Gastrocnemius medialis (tissue), 4 donors: ENCODE results near the gene PUM1. TPM values are rescaled to one million over a fixed set of nuclear protein-coding genes. Genes with fewer than 3 reads are reported as not detected.

Experiments
- ATAC-seq, 2 donors: fragments of 150-250 bp; one replicate each; pipeline ENCODE4 v1.9.1; 2016
- DNase-seq, 2 donors: peaks; one replicate each; pipeline ENCODE4 v3.0.0-alpha.2; 2019
- H3K27ac ChIP-seq, 4 donors: fragments of 200-600 bp; sonication (generic); 1 replicate in 1 of 4; 2 replicates in 3 of 4; pipeline ENCODE4 v1.5.1; 2016 to 2018; ENCODE audit warnings: mild to moderate bottlenecking in 2 of 4, moderate library complexity in 1 of 4
- H3K27me3 ChIP-seq, 3 donors: fragments of 200-600 bp; sonication (generic) in 2 of 3; 1 replicate in 1 of 3; 2 replicates in 2 of 3; pipeline versions ENCODE4 v1.5.1 to v1.6.0; 2016 to 2019; ENCODE audit warnings: mild to moderate bottlenecking in 1 of 3, moderate library complexity in 1 of 3
- H3K36me3 ChIP-seq, 2 donors: fragments of 200-600 bp; sonication (generic) in 1 of 2; one replicate each; pipeline ENCODE4 v1.5.1; 2017 to 2018
- H3K4me1 ChIP-seq, 2 donors: fragments of 200-600 bp; sonication (generic) in 1 of 2; one replicate each; pipeline ENCODE4 v1.5.1; 2016 to 2017; ENCODE audit warnings: mild to moderate bottlenecking in 2 of 2
- H3K4me3 ChIP-seq, 4 donors: fragments of 200-600 bp; sonication (generic) in 3 of 4; 1 replicate in 1 of 4; 2 replicates in 3 of 4; pipeline ENCODE4 v1.5.1; 2016 to 2019; ENCODE audit warnings: mild to moderate bottlenecking in 2 of 4
- H3K9me3 ChIP-seq, 3 donors: fragments of 200-600 bp; sonication (generic) in 2 of 3; 1 replicate in 1 of 3; 2 replicates in 2 of 3; pipeline ENCODE4 v1.5.1; 2016 to 2019
- POLR2A ChIP-seq, 2 donors: fragments of 450-650 bp; IDR thresholded peaks; one replicate each; pipeline ENCODE4 v1.6.1; 2017; ENCODE audit warnings: antibody characterized with exemption in 2 of 2, mild to moderate bottlenecking in 2 of 2, moderate library complexity in 2 of 2
- in situ Hi-C, 4 donors: fragments of 200-750 bp; cut with MboI; loops; one replicate each; pipeline versions ENCODE4 v1.15.0 to v1.8.0; 2017; ENCODE audit warnings: low sequenced_read_pairs in 4 of 4
- intact Hi-C: fragments of 100-400 bp; cut with DNase I; formaldehyde crosslinking; loops from one replicate; pipeline ENCODE4 v1.15.1; 2023; ENCODE audit warnings: low total_unique reads
- total RNA-seq, 4 donors: library from RNA; depleted of rRNA; stranded (reverse); fragments of >200 nt; gene quantifications; one replicate each; pipeline versions ENCODE4 v1.1.0 to v1.2.3, GENCODE V29; 2016
- TF ChIP-seq, protein P1 (sequence below), 5 experiments: fragments of 450-650 bp in 3 of 5; fragments of 200-600 bp in 2 of 5; sonication (generic) in 2 of 5; IDR thresholded peaks in 4 of 5; conservative IDR thresholded peaks in 1 of 5; 1 replicate in 4 of 5; 2 replicates in 1 of 5; pipeline ENCODE4 v1.5.1; 2016 to 2019; ENCODE audit warnings: antibody characterized with exemption in 5 of 5, mild to moderate bottlenecking in 3 of 5, moderate library complexity in 3 of 5

The PUM1 gene
- total RNA-seq, 4 donors from 2014 or later: 56.7 to 111 (median 76.4) TPM

DNA sequence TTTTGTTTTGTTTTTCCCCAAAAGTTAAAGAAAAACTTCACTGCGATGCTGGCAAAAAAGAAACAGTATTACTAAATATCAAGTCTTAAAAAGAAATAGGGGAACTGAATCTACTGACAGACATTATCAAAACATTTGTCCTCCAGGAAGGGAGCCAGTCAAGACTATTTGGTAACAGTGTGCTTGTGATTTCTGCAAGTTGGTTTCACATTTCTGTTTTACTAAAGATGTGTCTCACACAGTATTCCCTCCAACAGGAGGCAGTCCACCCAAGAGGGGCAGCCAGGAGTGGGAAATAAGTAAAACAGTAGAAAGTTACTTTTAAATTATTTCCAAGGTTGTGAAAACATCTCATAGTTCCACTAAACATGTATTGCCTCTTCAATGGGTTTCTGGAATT is 82.6 kb downstream of the PUM1 start:
- peak; percentile 35 to 49 for DNase-seq
- ATAC-seq: peak; percentile 93 to 94

DNA sequence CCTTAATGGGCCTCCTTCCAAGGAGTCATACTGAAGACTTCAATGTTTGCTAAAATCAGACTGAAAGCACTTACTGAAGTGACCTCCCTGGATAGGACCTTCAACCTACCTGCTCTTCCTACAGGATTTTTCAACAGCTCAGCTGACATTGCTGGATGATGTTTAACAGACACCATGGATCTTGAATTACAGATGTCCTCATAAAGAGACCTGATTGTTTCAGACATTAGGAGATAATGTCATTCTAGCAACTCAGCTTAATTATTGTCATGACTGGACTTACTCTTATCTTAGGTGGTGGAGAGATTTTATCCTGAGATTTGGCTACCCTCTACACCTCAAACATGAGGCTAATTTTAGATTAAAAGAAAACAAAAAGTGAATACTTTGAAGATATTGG is 83.1 kb downstream of the PUM1 start:
- ATAC-seq: peak; percentile 31 to 47

More for the DNA sequence above, 82.6 kb downstream of the PUM1 start:
- Histone ChIP-seq H3K4me3 (peak overlapping the region in 1 of 4 donors; percentile 26), H3K9me3 (no peaks in the 10 kb centered on the region), H3K27ac (peak overlapping the region; percentile 67 to 82 (median 77)), H3K27me3 (no peaks in the 10 kb centered on the region), H3K36me3 (peaks cover 0 to 18% of the 10 kb centered on the region in 2 donors), H3K4me1 (peaks cover 59 to 61% of the 10 kb centered on the region in 2 donors)
- intact Hi-C loops (loop anchor here (2.0 to 10.0 kb wide), 2 partner anchors 82 to 172 kb away; partner anchors contain the start of gene PUM1), in situ Hi-C loops (no loop called here)
- no peak for TF ChIP-seq POLR2A (IDR thresholded peaks at IDR 0.05)
- TF ChIP-seq, protein P1, sequence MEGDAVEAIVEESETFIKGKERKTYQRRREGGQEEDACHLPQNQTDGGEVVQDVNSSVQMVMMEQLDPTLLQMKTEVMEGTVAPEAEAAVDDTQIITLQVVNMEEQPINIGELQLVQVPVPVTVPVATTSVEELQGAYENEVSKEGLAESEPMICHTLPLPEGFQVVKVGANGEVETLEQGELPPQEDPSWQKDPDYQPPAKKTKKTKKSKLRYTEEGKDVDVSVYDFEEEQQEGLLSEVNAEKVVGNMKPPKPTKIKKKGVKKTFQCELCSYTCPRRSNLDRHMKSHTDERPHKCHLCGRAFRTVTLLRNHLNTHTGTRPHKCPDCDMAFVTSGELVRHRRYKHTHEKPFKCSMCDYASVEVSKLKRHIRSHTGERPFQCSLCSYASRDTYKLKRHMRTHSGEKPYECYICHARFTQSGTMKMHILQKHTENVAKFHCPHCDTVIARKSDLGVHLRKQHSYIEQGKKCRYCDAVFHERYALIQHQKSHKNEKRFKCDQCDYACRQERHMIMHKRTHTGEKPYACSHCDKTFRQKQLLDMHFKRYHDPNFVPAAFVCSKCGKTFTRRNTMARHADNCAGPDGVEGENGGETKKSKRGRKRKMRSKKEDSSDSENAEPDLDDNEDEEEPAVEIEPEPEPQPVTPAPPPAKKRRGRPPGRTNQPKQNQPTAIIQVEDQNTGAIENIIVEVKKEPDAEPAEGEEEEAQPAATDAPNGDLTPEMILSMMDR (IDR thresholded peaks at IDR 0.05 in 4 of 5, conservative IDR thresholded peaks at IDR 0.05 in 1 of 5): peak in 4 of 5 experiments; percentile 18 to 56 (median 33)

DNA sequence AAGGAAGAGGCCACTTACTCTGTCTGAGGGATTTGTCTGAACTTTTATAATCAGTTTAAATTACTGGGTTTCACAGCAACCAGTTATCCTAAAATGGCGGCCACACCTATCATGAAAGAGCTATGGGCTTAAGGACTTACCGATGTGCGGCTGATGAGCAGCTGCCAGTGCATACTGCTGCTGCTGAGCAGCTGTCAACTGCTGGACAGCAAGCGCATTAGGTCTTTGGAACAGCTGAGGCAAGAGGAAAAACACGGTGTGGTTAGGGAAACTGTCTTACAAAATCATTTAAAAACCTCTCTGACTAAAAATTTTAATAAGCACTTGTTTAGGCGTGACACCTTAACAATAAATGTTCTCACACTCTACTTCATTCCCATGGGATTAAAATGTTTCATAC is 84.3 kb downstream of the PUM1 start:
- intact Hi-C loops: loop anchor here (10.0 kb wide), 1 partner anchor 174 kb away; no protein-coding TSS in a partner anchor
- Histone ChIP-seq H3K4me1 (peaks cover 57% of the 10 kb centered on the region in 2 donors), H3K9me3 (no peaks in the 10 kb centered on the region), H3K36me3 (peaks cover 0 to 18% of the 10 kb centered on the region in 2 donors), H3K4me3 (no peak overlapping the region), H3K27me3 (no peaks in the 10 kb centered on the region), H3K27ac (peak overlapping the region; percentile 67 to 82 (median 77))
- TF ChIP-seq, protein P1 (IDR thresholded peaks at IDR 0.05 in 4 of 5, conservative IDR thresholded peaks at IDR 0.05 in 1 of 5): no peak
- TF ChIP-seq POLR2A (IDR thresholded peaks at IDR 0.05): no peak
- peak in 1 of 2 donors; percentile 45 for DNase-seq
- in situ Hi-C loops: no loop called here
- ATAC-seq: peak; percentile 43 to 49

More for the DNA sequence above, 83.1 kb downstream of the PUM1 start:
- Histone ChIP-seq H3K4me3 (peak overlapping the region in 1 of 4 donors; percentile 26), H3K9me3 (no peaks in the 10 kb centered on the region), H3K27me3 (no peaks in the 10 kb centered on the region), H3K36me3 (peaks cover 0 to 18% of the 10 kb centered on the region in 2 donors), H3K27ac (peak overlapping the region; percentile 67 to 82 (median 77)), H3K4me1 (peaks cover 55 to 57% of the 10 kb centered on the region in 2 donors)
- TF ChIP-seq POLR2A (IDR thresholded peaks at IDR 0.05): no peak
- TF ChIP-seq, protein P1 (IDR thresholded peaks at IDR 0.05 in 4 of 5, conservative IDR thresholded peaks at IDR 0.05 in 1 of 5): no peak
- in situ Hi-C loops: no loop called here
- intact Hi-C loops: loop anchor here (2.0 to 10.0 kb wide), 2 partner anchors 82 to 172 kb away; partner anchors contain the start of gene PUM1
- no peak for DNase-seq

GRCh38 chr1:30977511-30977910 is 88.0 kb downstream of the PUM1 start:
- peaks cover 26 to 40% of the 10 kb centered on the region in 2 donors for H3K4me1 ChIP-seq
- ATAC-seq (no peak), DNase-seq (no peak)
- intact Hi-C loops (no loop called here), in situ Hi-C loops (no loop called here)
- H3K36me3 ChIP-seq: peaks cover 0 to 28% of the 10 kb centered on the region in 2 donors
- peak overlapping the region; percentile 17 to 48 (median 32) for H3K27ac ChIP-seq
- no peaks in the 10 kb centered on the region for H3K9me3 ChIP-seq
- TF ChIP-seq POLR2A (IDR thresholded peaks at IDR 0.05): no peak
- TF ChIP-seq, protein P1 (IDR thresholded peaks at IDR 0.05 in 4 of 5, conservative IDR thresholded peaks at IDR 0.05 in 1 of 5): no peak
- no peaks in the 10 kb centered on the region for H3K27me3 ChIP-seq
- no peak overlapping the region for H3K4me3 ChIP-seq
